ENCODE measurements around the gene IMP4. TPM values are rescaled to one million over a fixed set of nuclear protein-coding genes. Genes with fewer than 3 reads are reported as not detected.
A peak's percentile ranks its signal among the peaks of the same experiment; 100 is the strongest.

The IMP4 gene
- total and polyA plus RNA-seq, 10 of the 15 experiments (the other 5 are each of a cell fraction or from before 2014, with no cell fraction given) = 41.4 to 242 (median 166) TPM

DNA sequence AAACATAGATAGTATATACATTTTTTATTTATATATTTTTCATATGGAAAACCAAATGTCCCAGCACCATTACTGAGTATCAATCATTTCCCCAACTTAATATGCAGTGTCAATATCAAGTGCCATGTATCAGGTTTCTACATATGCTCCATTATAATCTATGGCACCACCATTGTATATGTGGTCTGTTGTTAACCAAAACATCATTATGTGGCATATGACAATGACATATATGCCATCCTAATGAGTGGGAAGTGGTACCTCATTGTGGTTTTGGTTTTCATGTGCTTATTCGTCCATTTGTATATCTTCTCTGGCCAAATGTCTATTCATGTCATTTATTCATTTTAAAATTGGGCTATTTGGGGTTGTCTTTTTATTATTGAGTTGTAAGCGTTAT is 22.4 kb downstream of the IMP4 start:
- RAD21 ChIA-PET (ENCODE audit: unreplicated experiment) = no interaction called here
- CTCF ChIA-PET = no interaction called here
- POLR2A ChIA-PET = no interaction called here
- FAIRE-seq = no peak
- Histone ChIP-seq H3K9me3 (replicated peaks; ENCODE audit: control insufficient read depth, insufficient read depth, low read length) (no peaks in the 10 kb centered on the region; the same call in 2 of the 3 replicates), H3K9ac (ENCODE audit: control insufficient read depth, insufficient read depth, low read length) (no peak overlapping the region), H4K20me1 (ENCODE audit: control insufficient read depth, insufficient read depth) (no peaks in the 10 kb centered on the region), H2AFZ (ENCODE audit: control insufficient read depth, low read depth, low read length) (no peak overlapping the region), H3K4me3 (no peak overlapping the region), H3K79me2 (ENCODE audit: control insufficient read depth, insufficient read depth, low read length) (no peaks in the 10 kb centered on the region), H3K4me1 (ENCODE audit: control insufficient read depth, insufficient read depth, low read length) (peaks cover 2% of the 10 kb centered on the region; the same call in 1 of the 2 replicates), H3K36me3 (ENCODE audit: control insufficient read depth in 2 of 2, insufficient read depth in 2 of 2, low read length in 1 of 2) (no peaks in the 10 kb centered on the region), H3K27me3 (replicated peaks in 1 of 2; ENCODE audit: control insufficient read depth in 2 of 2, insufficient read depth in 2 of 2, low read length in 1 of 2) (no peaks in the 10 kb centered on the region), H3K27ac (ENCODE audit: control insufficient read depth, insufficient read depth) (no peak overlapping the region), H3K4me2 (ENCODE audit: control insufficient read depth, insufficient read depth) (no peak overlapping the region)
- intact Hi-C loops (cut with micrococcal nuclease; ENCODE audit: unreplicated experiment) = no loop called here
- in situ Hi-C loops (cut with MboI) = no loop called here
- 79% methylated on average over 2 of the region's 2 CpGs for WGBS (ENCODE audit: insufficient coverage, insufficient replicate concordance, low lambda C conversion rate, missing lambda C conversion rate)
- no TSS peak for BruUV-seq (replicated peaks)
- TF ChIP-seq BMI1 (IDR thresholded peaks at IDR 0.05; ENCODE audit: borderline replicate concordance) = no peak
- TF ChIP-seq, protein P1, sequence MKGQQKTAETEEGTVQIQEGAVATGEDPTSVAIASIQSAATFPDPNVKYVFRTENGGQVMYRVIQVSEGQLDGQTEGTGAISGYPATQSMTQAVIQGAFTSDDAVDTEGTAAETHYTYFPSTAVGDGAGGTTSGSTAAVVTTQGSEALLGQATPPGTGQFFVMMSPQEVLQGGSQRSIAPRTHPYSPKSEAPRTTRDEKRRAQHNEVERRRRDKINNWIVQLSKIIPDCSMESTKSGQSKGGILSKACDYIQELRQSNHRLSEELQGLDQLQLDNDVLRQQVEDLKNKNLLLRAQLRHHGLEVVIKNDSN (IDR thresholded peaks at IDR 0.05; ENCODE audit: borderline replicate concordance, extremely low read length, insufficient read depth, low read depth, low read length) = no peak
- TF ChIP-seq SRF (IDR thresholded peaks at IDR 0.05; ENCODE audit: low read depth in 2 of 2, low read length in 2 of 2) = no peak
- no peak for TF ChIP-seq MXI1 (IDR thresholded peaks at IDR 0.05; ENCODE audit: low read depth, low read length)
- TF ChIP-seq, protein P2, sequence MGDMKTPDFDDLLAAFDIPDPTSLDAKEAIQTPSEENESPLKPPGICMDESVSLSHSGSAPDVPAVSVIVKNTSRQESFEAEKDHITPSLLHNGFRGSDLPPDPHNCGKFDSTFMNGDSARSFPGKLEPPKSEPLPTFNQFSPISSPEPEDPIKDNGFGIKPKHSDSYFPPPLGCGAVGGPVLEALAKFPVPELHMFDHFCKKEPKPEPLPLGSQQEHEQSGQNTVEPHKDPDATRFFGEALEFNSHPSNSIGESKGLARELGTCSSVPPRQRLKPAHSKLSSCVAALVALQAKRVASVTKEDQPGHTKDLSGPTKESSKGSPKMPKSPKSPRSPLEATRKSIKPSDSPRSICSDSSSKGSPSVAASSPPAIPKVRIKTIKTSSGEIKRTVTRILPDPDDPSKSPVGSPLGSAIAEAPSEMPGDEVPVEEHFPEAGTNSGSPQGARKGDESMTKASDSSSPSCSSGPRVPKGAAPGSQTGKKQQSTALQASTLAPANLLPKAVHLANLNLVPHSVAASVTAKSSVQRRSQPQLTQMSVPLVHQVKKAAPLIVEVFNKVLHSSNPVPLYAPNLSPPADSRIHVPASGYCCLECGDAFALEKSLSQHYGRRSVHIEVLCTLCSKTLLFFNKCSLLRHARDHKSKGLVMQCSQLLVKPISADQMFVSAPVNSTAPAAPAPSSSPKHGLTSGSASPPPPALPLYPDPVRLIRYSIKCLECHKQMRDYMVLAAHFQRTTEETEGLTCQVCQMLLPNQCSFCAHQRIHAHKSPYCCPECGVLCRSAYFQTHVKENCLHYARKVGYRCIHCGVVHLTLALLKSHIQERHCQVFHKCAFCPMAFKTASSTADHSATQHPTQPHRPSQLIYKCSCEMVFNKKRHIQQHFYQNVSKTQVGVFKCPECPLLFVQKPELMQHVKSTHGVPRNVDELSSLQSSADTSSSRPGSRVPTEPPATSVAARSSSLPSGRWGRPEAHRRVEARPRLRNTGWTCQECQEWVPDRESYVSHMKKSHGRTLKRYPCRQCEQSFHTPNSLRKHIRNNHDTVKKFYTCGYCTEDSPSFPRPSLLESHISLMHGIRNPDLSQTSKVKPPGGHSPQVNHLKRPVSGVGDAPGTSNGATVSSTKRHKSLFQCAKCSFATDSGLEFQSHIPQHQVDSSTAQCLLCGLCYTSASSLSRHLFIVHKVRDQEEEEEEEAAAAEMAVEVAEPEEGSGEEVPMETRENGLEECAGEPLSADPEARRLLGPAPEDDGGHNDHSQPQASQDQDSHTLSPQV (IDR thresholded peaks at IDR 0.05) = no peak
- TF ChIP-seq, protein P3, sequence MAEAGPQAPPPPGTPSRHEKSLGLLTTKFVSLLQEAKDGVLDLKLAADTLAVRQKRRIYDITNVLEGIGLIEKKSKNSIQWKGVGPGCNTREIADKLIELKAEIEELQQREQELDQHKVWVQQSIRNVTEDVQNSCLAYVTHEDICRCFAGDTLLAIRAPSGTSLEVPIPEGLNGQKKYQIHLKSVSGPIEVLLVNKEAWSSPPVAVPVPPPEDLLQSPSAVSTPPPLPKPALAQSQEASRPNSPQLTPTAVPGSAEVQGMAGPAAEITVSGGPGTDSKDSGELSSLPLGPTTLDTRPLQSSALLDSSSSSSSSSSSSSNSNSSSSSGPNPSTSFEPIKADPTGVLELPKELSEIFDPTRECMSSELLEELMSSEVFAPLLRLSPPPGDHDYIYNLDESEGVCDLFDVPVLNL (IDR thresholded peaks at IDR 0.05; ENCODE audit: low read depth, low read length) = no peak
- TF ChIP-seq ZNF207 (IDR thresholded peaks at IDR 0.05; ENCODE audit: borderline replicate concordance) = no peak
- TF ChIP-seq, protein P4, sequence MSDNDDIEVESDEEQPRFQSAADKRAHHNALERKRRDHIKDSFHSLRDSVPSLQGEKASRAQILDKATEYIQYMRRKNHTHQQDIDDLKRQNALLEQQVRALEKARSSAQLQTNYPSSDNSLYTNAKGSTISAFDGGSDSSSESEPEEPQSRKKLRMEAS (IDR thresholded peaks at IDR 0.05; ENCODE audit: low read depth, low read length) = no peak
- no peak for TF ChIP-seq GATAD2B (conservative IDR thresholded peaks at IDR 0.05; ENCODE audit: low read depth)
- TF ChIP-seq PAX5 (IDR thresholded peaks at IDR 0.05; ENCODE audit: borderline replicate concordance, low read depth, low read length) = no peak
- no peak for TF ChIP-seq RUNX3 (IDR thresholded peaks at IDR 0.05; ENCODE audit: low read length)
- SMC1A ChIA-PET (ENCODE audit: uncharacterized antibody, unreplicated experiment) = no interaction called here
- ATAC-seq = peak; percentile 22; the same call in 1 of the 3 replicates
- no peak for DNase-seq (ENCODE audit: low read depth, low spot score)

All from GM12878 (cell line).